K562 (cell line): ENCODE results near the gene THAP4. TPM values are rescaled to one million over a fixed set of nuclear protein-coding genes. Genes with fewer than 3 reads are reported as not detected.
A peak's percentile ranks its signal among the peaks of the same experiment; 100 is the strongest.

Source experiments
- E2F6 ChIP-seq, 2 experiments: IDR thresholded peaks; 2 replicates each; pipeline ENCODE4 v1.6.1; 2011; ENCODE audit warnings: borderline replicate concordance in 1 of 2, control low read depth in 1 of 2, low read depth in 1 of 2, low read length in 1 of 2, mild to moderate bottlenecking in 1 of 2, mixed read lengths in 1 of 2, moderate library complexity in 1 of 2; ENCODE audit not compliant: insufficient read depth in 1 of 2, insufficient read length in 1 of 2, poor library complexity in 1 of 2, severe bottlenecking in 1 of 2; ENCODE audit errors: extremely low read depth in 1 of 2
- IRF2 ChIP-seq: sonication (generic); formaldehyde crosslinking; IDR thresholded peaks from 2 replicates; pipeline ENCODE4 v1.8.1; 2022; ENCODE audit warnings: mild to moderate bottlenecking, missing genetic modification reagents
- MGA ChIP-seq: fragments of 450-650 bp; IDR thresholded peaks from 2 replicates; pipeline ENCODE4 v1.6.1; 2016; ENCODE audit warnings: mild to moderate bottlenecking, moderate library complexity
- MNT ChIP-seq, 2 experiments: fragments of 450-650 bp; conservative IDR thresholded peaks; 2 replicates each; pipeline ENCODE4 v1.6.1; 2017; ENCODE audit warnings: mild to moderate bottlenecking in 2 of 2, moderate library complexity in 2 of 2
- PHF20 ChIP-seq: fragments of 450-650 bp; IDR thresholded peaks from 2 replicates; pipeline ENCODE4 v1.6.1; 2018; ENCODE audit not compliant: partially characterized antibody
- SAFB ChIP-seq: fragments of 200-400 bp; formaldehyde crosslinking; IDR thresholded peaks from 2 replicates; pipeline ENCODE4 v1.6.1; 2017; ENCODE audit warnings: low read depth, low read length, borderline replicate concordance
- VEZF1 ChIP-seq: fragments of 200-800 bp; sonication (Bioruptor generic); IDR thresholded peaks from 2 replicates; pipeline ENCODE4 v1.6.1; 2017; ENCODE audit warnings: missing genetic modification characterization, missing compliant biosample characterization
- YY1 ChIP-seq, 3 experiments: IDR thresholded peaks; 2 replicates each; pipeline ENCODE4 v1.6.1; 2011; ENCODE audit warnings: low read length in 2 of 3, mild to moderate bottlenecking in 2 of 3, moderate library complexity in 2 of 3, borderline replicate concordance in 1 of 3, control low read depth in 1 of 3, low read depth in 1 of 3; ENCODE audit not compliant: insufficient read depth in 3 of 3, insufficient replicate concordance in 2 of 3, control insufficient read depth in 1 of 3, insufficient read length in 1 of 3; ENCODE audit errors: extremely low read depth in 1 of 3
- polyA plus RNA-seq, 8 experiments: library from polyadenylated mRNA; depleted of rRNA in 4 of 8; stranded (reverse) in 5 of 8; unstranded in 3 of 8; fragments of >200 nt; fragmentation: Nextera tagmentation in 2 of 8; fragmentation: Illumina TruSeq in 1 of 8; extraction: Ambion mirVana in 2 of 8; extraction: Trizol in 1 of 8; gene quantifications; 2 replicates each; pipeline versions ENCODE4 v1.2.1 to v1.2.3, GENCODE V29; 2011 to 2014; ENCODE audit warnings: inconsistent platforms in 1 of 8, missing spikeins in 1 of 8
- total RNA-seq, 7 experiments: library from RNA; depleted of rRNA in 6 of 7; stranded (reverse); fragments of >200 nt in 6 of 7; fragmentation: Illumina TruSeq in 2 of 7; extraction: Trizol in 2 of 7; gene quantifications; 2 replicates each; pipeline versions ENCODE4 v1.2.1 to v1.2.3, GENCODE V29; 2011 to 2021; ENCODE audit warnings: low replicate concordance in 1 of 7

THAP4 gene
- total and polyA plus RNA-seq, 9 of the 15 experiments (the other 6 are each of a cell fraction or from before 2014, with no cell fraction given) = 8.6 to 60.9 (median 43.9) TPM

GRCh38 chr2:241540771-241541561 lies 96.0 kb downstream of the THAP4 start (continued):
- TF ChIP-seq MGA (peak; percentile 89), IRF2 (no peak), MNT (conservative IDR thresholded peaks at IDR 0.05) (peak; percentile 35 to 61; a peak in 3 of 4 replicates), PHF20 (peak; percentile 76), SAFB (0 out of 2 replicates have a peak, but pooled peaks have one; percentile 0), VEZF1 (CRISPR knock-in tag) (peak; percentile 67), YY1 (IDR thresholded peaks at IDR 0.05; ENCODE audit: borderline replicate concordance in 1 of 3, control insufficient read depth in 1 of 3, extremely low read depth in 1 of 3, insufficient read depth in 3 of 3, insufficient read length in 1 of 3, insufficient replicate concordance in 2 of 3, low read depth in 1 of 3, low read length in 2 of 3) (peak in 2 of 3 experiments; percentile 76 to 81), E2F6 (IDR thresholded peaks at IDR 0.05; ENCODE audit: borderline replicate concordance in 1 of 2, extremely low read depth in 1 of 2, insufficient read depth in 1 of 2, insufficient read length in 1 of 2, low read depth in 1 of 2, low read length in 1 of 2, poor library complexity in 1 of 2, severe bottlenecking in 1 of 2) (peak; percentile 85 to 92)
